Trophoblast cell (in vitro differentiated cells and primary cell): ENCODE results near the gene TEX38.
"Not testable (repeated sequence)": the region's sequence is repeated elsewhere in the genome, so short reads cannot be mapped to it uniquely, and the experiment has no call there.

Experiments used
- DNase-seq, 2 donors: peaks; one replicate each; pipeline ENCODE4 v3.0.0-alpha.2; 2016
- H2AFZ ChIP-seq: 2 replicates; pipeline ENCODE4 v1.6.1; 2013; ENCODE audit warnings: low read length, moderate library complexity, mild to moderate bottlenecking; ENCODE audit not compliant: insufficient read depth, poor library complexity
- H2AK5ac ChIP-seq: 2 replicates; pipeline ENCODE4 v1.6.1; 2013; ENCODE audit warnings: mild to moderate bottlenecking, low read length
- H2BK120ac ChIP-seq: 2 replicates; pipeline ENCODE4 v1.6.1; 2013; ENCODE audit warnings: low read length, mild to moderate bottlenecking, moderate library complexity; ENCODE audit not compliant: insufficient read depth, poor library complexity
- H2BK12ac ChIP-seq: 2 replicates; pipeline ENCODE4 v1.6.1; 2013; ENCODE audit warnings: mild to moderate bottlenecking, low read length, moderate library complexity
- H2BK5ac ChIP-seq: 2 replicates; pipeline ENCODE4 v1.6.1; 2013; ENCODE audit warnings: low read length, low read depth, moderate library complexity, mild to moderate bottlenecking; ENCODE audit not compliant: poor library complexity
- H3K14ac ChIP-seq: 2 replicates; pipeline ENCODE4 v1.6.1; 2013; ENCODE audit warnings: mild to moderate bottlenecking, low read length
- H3K18ac ChIP-seq: 2 replicates; pipeline ENCODE4 v1.6.1; 2013; ENCODE audit warnings: mild to moderate bottlenecking, low read length
- H3K23ac ChIP-seq: 2 replicates; pipeline ENCODE4 v1.6.1; 2013; ENCODE audit warnings: low read length
- H3K27ac ChIP-seq: 2 replicates; pipeline ENCODE4 v1.5.1; 2013; ENCODE audit warnings: low read depth, mild to moderate bottlenecking, inconsistent platforms, low read length, moderate library complexity
- H3K27me3 ChIP-seq: 2 replicates; pipeline ENCODE4 v1.6.1; 2013; ENCODE audit warnings: inconsistent platforms, mild to moderate bottlenecking, low read length, moderate library complexity; ENCODE audit not compliant: insufficient read depth
- H3K36me3 ChIP-seq, 2 experiments: 1 replicate in 1 of 2; 2 replicates in 1 of 2; pipeline ENCODE4 v1.6.1; 2013; ENCODE audit warnings: low read length in 2 of 2, mild to moderate bottlenecking in 2 of 2, moderate library complexity in 1 of 2; ENCODE audit not compliant: insufficient read depth in 2 of 2, control insufficient read depth in 1 of 2
- H3K4ac ChIP-seq: 2 replicates; pipeline ENCODE4 v1.6.1; 2013; ENCODE audit warnings: low read depth, mild to moderate bottlenecking, low read length, moderate library complexity
- H3K4me1 ChIP-seq, 2 experiments: 1 replicate in 1 of 2; 2 replicates in 1 of 2; pipeline ENCODE4 v1.6.1; 2013; ENCODE audit warnings: low read length in 2 of 2, mild to moderate bottlenecking in 2 of 2, moderate library complexity in 1 of 2; ENCODE audit not compliant: insufficient read depth in 2 of 2, control insufficient read depth in 1 of 2
- H3K4me2 ChIP-seq: 2 replicates; pipeline ENCODE4 v1.6.1; 2013; ENCODE audit warnings: inconsistent platforms, mild to moderate bottlenecking, low read length, moderate library complexity
- H3K4me3 ChIP-seq: 2 replicates; pipeline ENCODE4 v1.5.1; 2013; ENCODE audit warnings: mild to moderate bottlenecking, low read depth, low read length, inconsistent platforms
- H3K79me1 ChIP-seq: one replicate; pipeline ENCODE4 v1.6.1; 2013; ENCODE audit warnings: low read length
- H3K79me2 ChIP-seq: 2 replicates; pipeline ENCODE4 v1.6.1; 2013; ENCODE audit warnings: low read length, mild to moderate bottlenecking; ENCODE audit not compliant: control insufficient read depth, insufficient read depth, poor library complexity
- H3K9ac ChIP-seq: 2 replicates; pipeline ENCODE4 v1.6.1; 2013; ENCODE audit warnings: mild to moderate bottlenecking, low read length
- H3K9me3 ChIP-seq: 2 replicates; pipeline ENCODE4 v1.6.1; 2013; ENCODE audit warnings: low read depth, mild to moderate bottlenecking, control low read depth, inconsistent platforms, low read length; ENCODE audit not compliant: insufficient read depth
- H4K12ac ChIP-seq: 2 replicates; pipeline ENCODE4 v1.6.1; 2013; ENCODE audit warnings: low read depth, mild to moderate bottlenecking, low read length, moderate library complexity
- H4K8ac ChIP-seq: 2 replicates; pipeline ENCODE4 v1.6.1; 2013; ENCODE audit warnings: low read depth, mild to moderate bottlenecking, low read length, moderate library complexity
- H4K91ac ChIP-seq: one replicate; pipeline ENCODE4 v1.6.1; 2013; ENCODE audit warnings: low read depth, mild to moderate bottlenecking, low read length, moderate library complexity
- WGBS: extraction: QIAGEN DNeasy Blood & Tissue Kit; methylation state at CpG from one replicate; pipeline ENCODE4 v1.1.7; 2013; ENCODE audit warnings: missing lambda C conversion rate; ENCODE audit not compliant: insufficient read length, insufficient coverage; ENCODE audit errors: extremely low coverage; 5-methylcytosine and 5-hydroxymethylcytosine counted together

Gene TEX38

GRCh38 chr1:46694676-46695075, 23.0 kb downstream of the TEX38 start:
- WGBS = no CpG with 5 or more reads among the region's 4 CpGs
- H4K91ac ChIP-seq = not testable (repeated sequence)

GRCh38 chr1:46697053-46697452, 25.4 kb downstream of the TEX38 start:
- no CpG with 5 or more reads among the region's 2 CpGs for WGBS

More at GRCh38 chr1:46694676-46695075, 23.0 kb downstream of the TEX38 start:
- H3K23ac ChIP-seq, H3K79me1 ChIP-seq, H3K4ac ChIP-seq, H4K12ac ChIP-seq, H2BK5ac ChIP-seq, H3K4me2 ChIP-seq, H3K9ac ChIP-seq, H3K9me3 ChIP-seq, H3K18ac ChIP-seq, H2BK12ac ChIP-seq, H3K14ac ChIP-seq, H3K27ac ChIP-seq, H2AFZ ChIP-seq, H2BK120ac ChIP-seq, H4K8ac ChIP-seq, H2AK5ac ChIP-seq, H3K27me3 ChIP-seq, H3K79me2 ChIP-seq, H3K4me3 ChIP-seq, DNase-seq, H3K4me1 ChIP-seq: not testable (repeated sequence)
- H3K36me3 ChIP-seq = peaks cover 6 to 26% of the 10 kb centered on the region in 2 experiments

GRCh38 chr1:46699666-46700065, 28.0 kb downstream of the TEX38 start:
- no peaks in the 10 kb centered on the region for H3K27me3 ChIP-seq
- peak overlapping the region; percentile 53 for H3K23ac ChIP-seq
- H4K91ac ChIP-seq = no peak overlapping the region
- H3K18ac ChIP-seq = no peak overlapping the region
- no CpG with 5 or more reads among the region's 3 CpGs for WGBS
- H2BK12ac ChIP-seq = no peak overlapping the region
- H4K8ac ChIP-seq = no peak overlapping the region
- H2BK120ac ChIP-seq = no peak overlapping the region
- no peak overlapping the region for H2BK5ac ChIP-seq
- no peaks in the 10 kb centered on the region for H3K4me1 ChIP-seq
- H3K9ac ChIP-seq = no peak overlapping the region
- no peak overlapping the region for H2AK5ac ChIP-seq
- no peak overlapping the region for H3K4me2 ChIP-seq
- H3K4ac ChIP-seq = no peak overlapping the region
- H3K36me3 ChIP-seq = peaks cover 6 to 22% of the 10 kb centered on the region in 2 experiments
- no peak overlapping the region for H2AFZ ChIP-seq
- no peak overlapping the region for H3K27ac ChIP-seq
- no peaks in the 10 kb centered on the region for H3K79me2 ChIP-seq
- no peak overlapping the region for H3K4me3 ChIP-seq
- H3K79me1 ChIP-seq = no peaks in the 10 kb centered on the region
- H3K14ac ChIP-seq = no peak overlapping the region
- no peak overlapping the region for H4K12ac ChIP-seq
- peak in 1 of 2 donors; percentile 12 for DNase-seq
- H3K9me3 ChIP-seq = no peaks in the 10 kb centered on the region

More at GRCh38 chr1:46697053-46697452, 25.4 kb downstream of the TEX38 start:
- no peaks in the 10 kb centered on the region for H3K79me2 ChIP-seq
- no peak overlapping the region for H3K4me3 ChIP-seq
- H3K4ac ChIP-seq = no peak overlapping the region
- H2AFZ ChIP-seq = no peak overlapping the region
- no peak for DNase-seq
- no peaks in the 10 kb centered on the region for H3K27me3 ChIP-seq
- H4K8ac ChIP-seq = no peak overlapping the region
- H2BK120ac ChIP-seq = no peak overlapping the region
- H2AK5ac ChIP-seq = no peak overlapping the region
- H3K14ac ChIP-seq = no peak overlapping the region
- peaks cover 0 to 3% of the 10 kb centered on the region in 2 experiments for H3K4me1 ChIP-seq
- H3K9ac ChIP-seq = no peak overlapping the region
- no peak overlapping the region for H4K91ac ChIP-seq
- H3K27ac ChIP-seq = no peak overlapping the region
- no peaks in the 10 kb centered on the region for H3K9me3 ChIP-seq
- H3K18ac ChIP-seq = no peak overlapping the region
- H2BK5ac ChIP-seq = no peak overlapping the region
- H3K36me3 ChIP-seq = peaks cover 6 to 18% of the 10 kb centered on the region in 2 experiments
- no peak overlapping the region for H2BK12ac ChIP-seq
- H3K4me2 ChIP-seq = no peak overlapping the region
- no peak overlapping the region for H3K23ac ChIP-seq
- no peak overlapping the region for H4K12ac ChIP-seq
- no peaks in the 10 kb centered on the region for H3K79me1 ChIP-seq

GRCh38 chr1:46703927-46704641, 32.4 kb downstream of the TEX38 start:
- Histone ChIP-seq H3K27ac (no peak overlapping the region), H3K14ac (no peak overlapping the region)
- no peak for DNase-seq

More at GRCh38 chr1:46703927-46704641, 32.4 kb downstream of the TEX38 start:
- no peaks in the 10 kb centered on the region for H3K4me1 ChIP-seq
- peaks cover 7 to 23% of the 10 kb centered on the region in 2 experiments for H3K36me3 ChIP-seq
- no peak overlapping the region for H3K18ac ChIP-seq
- H4K12ac ChIP-seq = no peak overlapping the region
- no peak overlapping the region for H3K4me3 ChIP-seq
- H3K79me2 ChIP-seq = no peaks in the 10 kb centered on the region
- H3K79me1 ChIP-seq = no peaks in the 10 kb centered on the region
- H2BK12ac ChIP-seq = no peak overlapping the region
- H4K91ac ChIP-seq = no peak overlapping the region
- WGBS = no CpG with 5 or more reads among the region's 3 CpGs
- H3K4me2 ChIP-seq = no peak overlapping the region
- H4K8ac ChIP-seq = no peak overlapping the region
- no peak overlapping the region for H2BK120ac ChIP-seq
- no peak overlapping the region for H2AFZ ChIP-seq
- no peak overlapping the region for H3K9ac ChIP-seq
- H2BK5ac ChIP-seq = no peak overlapping the region
- no peaks in the 10 kb centered on the region for H3K27me3 ChIP-seq
- no peak overlapping the region for H3K4ac ChIP-seq
- H3K9me3 ChIP-seq = no peaks in the 10 kb centered on the region
- H2AK5ac ChIP-seq = no peak overlapping the region
- no peak overlapping the region for H3K23ac ChIP-seq
